SIG-M5 treated with dmso at 0.1 percent for 504 hours (cell line): ENCODE results near the gene ELAC1.

ENCODE experiments used
- DNase-seq: peaks from one replicate; lab custom pipeline; 2025; ENCODE audit not compliant: unreplicated experiment; lab: John Stamatoyannopoulos, UW

Gene ELAC1

GRCh38 chr18:51017140-51017879 is 49.5 kb downstream of the ELAC1 start:
- DNase-seq: no peak

GRCh38 chr18:51020536-51020935 is 52.7 kb downstream of the ELAC1 start:
- no peak for DNase-seq

- no peak for DNase-seq
Observed at GRCh38 chr18:51021226-51021965, 53.6 kb downstream of the ELAC1 start.

GRCh38 chr18:51025512-51025911 is 57.7 kb downstream of the ELAC1 start:
- DNase-seq: no peak

GRCh38 chr18:51028201-51028805 is 60.5 kb downstream of the ELAC1 start:
- peak; percentile 64 for DNase-seq

GRCh38 chr18:51029378-51029693 is 61.5 kb downstream of the ELAC1 start:
- DNase-seq: no peak

GRCh38 chr18:51029694-51030536 is 62.1 kb downstream of the ELAC1 start, which contains the start of gene SMAD4:
Gene SMAD4 (plus strand): TSS chr18:51030213. CDS start chr18:51047047, 16,834 bp downstream.
- peak; percentile 91 for DNase-seq

GRCh38 chr18:51030537-51031258 is 62.9 kb downstream of the ELAC1 start:
- peak; percentile 27 for DNase-seq

- no peak for DNase-seq
Observed at GRCh38 chr18:51032193-51032592, 64.4 kb downstream of the ELAC1 start.

- no peak for DNase-seq
Observed at GRCh38 chr18:51037230-51037629, 69.4 kb downstream of the ELAC1 start.
